KMS-11 (cell line): ENCODE results near the gene ADAMTSL4.

ENCODE experiments used
- H2AFZ ChIP-seq: fragments of 200-600 bp; sonication (generic); 2 replicates; pipeline ENCODE4 v1.6.1; 2016; ENCODE audit warnings: antibody characterized with exemption, mixed run types, low read depth
- H3K27ac ChIP-seq: fragments of 200-600 bp; sonication (generic); 2 replicates; pipeline ENCODE4 v1.6.1; 2016; ENCODE audit warnings: mild to moderate bottlenecking, mixed run types
- H3K27me3 ChIP-seq: fragments of 200-600 bp; sonication (generic); 2 replicates; pipeline ENCODE4 v1.6.1; 2017; ENCODE audit warnings: mild to moderate bottlenecking, low read depth, mixed run types, moderate library complexity; ENCODE audit not compliant: insufficient read depth
- H3K36me3 ChIP-seq: fragments of 200-600 bp; sonication (generic); 2 replicates; pipeline ENCODE4 v1.6.1; 2017; ENCODE audit warnings: mild to moderate bottlenecking, mixed run types; ENCODE audit not compliant: insufficient read depth
- H3K4me1 ChIP-seq: fragments of 200-600 bp; sonication (generic); 2 replicates; pipeline ENCODE4 v1.6.1; 2016; ENCODE audit warnings: mild to moderate bottlenecking, low read depth, mixed run types; ENCODE audit not compliant: poor library complexity, severe bottlenecking
- H3K4me2 ChIP-seq: fragments of 200-600 bp; sonication (generic); 2 replicates; pipeline ENCODE4 v1.7.0; 2016; ENCODE audit warnings: mild to moderate bottlenecking, mixed run types
- H3K4me3 ChIP-seq: fragments of 200-600 bp; sonication (generic); IDR thresholded peaks from 2 replicates; pipeline ENCODE4 v1.6.1; 2017; ENCODE audit warnings: low read depth, low read length, mixed read lengths; ENCODE audit not compliant: insufficient read depth
- H3K79me2 ChIP-seq: fragments of 200-600 bp; sonication (generic); 2 replicates; pipeline ENCODE4 v1.6.1; 2016; ENCODE audit warnings: low read depth, mixed run types; ENCODE audit not compliant: insufficient read depth
- H3K9ac ChIP-seq: fragments of 200-600 bp; sonication (generic); 2 replicates; pipeline ENCODE4 v1.6.1; 2016; ENCODE audit warnings: mild to moderate bottlenecking, mixed run types
- H4K20me1 ChIP-seq: fragments of 200-600 bp; sonication (generic); 2 replicates; pipeline ENCODE4 v1.6.1; 2016; ENCODE audit warnings: mild to moderate bottlenecking, mixed run types; ENCODE audit not compliant: insufficient read depth
- TF ChIP-seq, protein P1 (sequence below): fragments of 200-600 bp; sonication (generic); conservative IDR thresholded peaks from 2 replicates; pipeline ENCODE4 v1.6.1; 2017; ENCODE audit warnings: low read depth, mild to moderate bottlenecking, antibody characterized with exemption, low read length, moderate library complexity, mixed read lengths

The ADAMTSL4 gene

DNA sequence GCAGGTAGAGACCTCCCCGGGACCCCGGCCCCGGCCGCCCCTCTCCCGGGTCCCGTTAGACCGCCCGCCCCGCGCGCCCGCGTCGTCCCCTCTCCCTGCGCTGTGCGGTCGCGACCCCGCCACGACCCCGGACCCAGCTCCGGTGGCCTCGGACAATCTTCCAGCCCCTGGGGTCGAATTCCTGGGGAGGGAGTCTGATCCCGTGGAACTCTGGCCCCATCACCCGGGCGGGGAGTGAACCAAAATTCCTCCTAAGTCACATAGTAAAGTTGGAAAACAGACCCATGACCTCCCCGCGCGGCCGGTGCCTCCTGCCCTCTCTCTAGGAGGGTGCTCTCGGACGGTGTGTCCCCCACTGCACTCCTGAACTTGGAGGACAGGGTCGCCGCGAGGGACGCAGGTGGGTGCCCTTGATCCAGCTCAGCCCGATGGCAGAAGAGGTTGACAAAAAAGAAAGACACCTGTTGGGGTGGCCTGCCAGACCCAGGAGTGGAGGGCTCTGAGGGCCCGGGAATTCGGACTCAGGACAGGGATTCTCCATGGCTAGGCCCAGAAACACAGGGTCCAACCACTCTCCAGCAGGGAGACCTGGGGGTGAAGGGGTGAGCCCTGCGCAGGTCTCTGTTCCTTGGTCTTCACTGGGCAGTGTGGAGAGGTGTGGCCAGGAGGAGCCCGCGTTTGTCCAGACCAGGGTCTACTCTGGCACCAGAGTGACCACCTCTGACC lies 451 bp downstream of the ADAMTSL4 start:
- Histone ChIP-seq H3K36me3 (no peaks in the 10 kb centered on the region), H3K4me2 (no peak overlapping the region; the same call in 1 of the 2 replicates), H3K27me3 (peaks cover 27% of the 10 kb centered on the region), H3K9ac (no peak overlapping the region), H3K79me2 (no peaks in the 10 kb centered on the region), H3K4me1 (peaks cover 12% of the 10 kb centered on the region), H4K20me1 (no peaks in the 10 kb centered on the region), H3K27ac (no peak overlapping the region), H2AFZ (no peak overlapping the region), H3K4me3 (peak overlapping the region; percentile 80)
- TF ChIP-seq, protein P1, sequence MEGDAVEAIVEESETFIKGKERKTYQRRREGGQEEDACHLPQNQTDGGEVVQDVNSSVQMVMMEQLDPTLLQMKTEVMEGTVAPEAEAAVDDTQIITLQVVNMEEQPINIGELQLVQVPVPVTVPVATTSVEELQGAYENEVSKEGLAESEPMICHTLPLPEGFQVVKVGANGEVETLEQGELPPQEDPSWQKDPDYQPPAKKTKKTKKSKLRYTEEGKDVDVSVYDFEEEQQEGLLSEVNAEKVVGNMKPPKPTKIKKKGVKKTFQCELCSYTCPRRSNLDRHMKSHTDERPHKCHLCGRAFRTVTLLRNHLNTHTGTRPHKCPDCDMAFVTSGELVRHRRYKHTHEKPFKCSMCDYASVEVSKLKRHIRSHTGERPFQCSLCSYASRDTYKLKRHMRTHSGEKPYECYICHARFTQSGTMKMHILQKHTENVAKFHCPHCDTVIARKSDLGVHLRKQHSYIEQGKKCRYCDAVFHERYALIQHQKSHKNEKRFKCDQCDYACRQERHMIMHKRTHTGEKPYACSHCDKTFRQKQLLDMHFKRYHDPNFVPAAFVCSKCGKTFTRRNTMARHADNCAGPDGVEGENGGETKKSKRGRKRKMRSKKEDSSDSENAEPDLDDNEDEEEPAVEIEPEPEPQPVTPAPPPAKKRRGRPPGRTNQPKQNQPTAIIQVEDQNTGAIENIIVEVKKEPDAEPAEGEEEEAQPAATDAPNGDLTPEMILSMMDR = no peak

DNA sequence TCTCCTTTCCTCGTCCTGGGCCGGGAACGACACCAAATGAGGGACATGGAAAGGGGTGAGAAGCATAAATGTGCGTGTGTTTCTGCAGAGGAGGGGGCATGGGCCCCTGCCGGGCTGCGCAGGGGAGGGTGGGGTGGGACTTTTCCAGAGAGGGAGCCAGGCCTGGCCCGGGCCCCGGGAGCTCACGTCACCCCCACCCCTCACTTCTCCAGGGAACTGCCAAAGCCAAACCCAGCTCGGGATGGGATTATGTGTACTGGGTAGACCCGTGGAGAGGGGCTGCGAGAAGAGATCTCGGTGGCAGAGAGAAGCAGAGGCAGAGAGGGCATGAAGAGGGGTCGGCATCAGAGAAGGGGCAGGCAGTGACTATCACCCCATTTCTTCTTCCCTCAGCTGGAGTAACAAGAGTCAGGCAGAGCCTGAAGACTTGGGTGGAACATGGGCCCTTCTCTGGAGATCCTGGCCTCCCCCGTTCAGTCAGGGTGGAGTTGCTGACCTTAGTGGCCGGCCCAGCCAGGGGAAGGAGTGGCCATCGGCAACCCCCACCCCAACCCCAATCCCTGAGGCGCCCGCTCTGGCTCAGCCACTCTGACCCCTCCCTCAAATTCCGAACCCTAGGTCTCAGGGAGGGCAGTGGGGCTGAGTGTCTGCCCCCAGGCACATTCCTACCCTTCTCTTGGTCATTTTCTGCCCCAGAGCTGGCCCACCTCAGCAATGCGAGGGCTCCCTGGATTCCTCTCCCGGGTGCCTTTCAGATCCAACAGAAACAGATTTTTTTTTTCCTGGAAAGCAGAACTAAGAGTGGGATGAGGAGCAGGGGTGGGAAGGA lies 1.2 kb downstream of the ADAMTSL4 start:
- H3K27ac ChIP-seq = no peak overlapping the region

DNA sequence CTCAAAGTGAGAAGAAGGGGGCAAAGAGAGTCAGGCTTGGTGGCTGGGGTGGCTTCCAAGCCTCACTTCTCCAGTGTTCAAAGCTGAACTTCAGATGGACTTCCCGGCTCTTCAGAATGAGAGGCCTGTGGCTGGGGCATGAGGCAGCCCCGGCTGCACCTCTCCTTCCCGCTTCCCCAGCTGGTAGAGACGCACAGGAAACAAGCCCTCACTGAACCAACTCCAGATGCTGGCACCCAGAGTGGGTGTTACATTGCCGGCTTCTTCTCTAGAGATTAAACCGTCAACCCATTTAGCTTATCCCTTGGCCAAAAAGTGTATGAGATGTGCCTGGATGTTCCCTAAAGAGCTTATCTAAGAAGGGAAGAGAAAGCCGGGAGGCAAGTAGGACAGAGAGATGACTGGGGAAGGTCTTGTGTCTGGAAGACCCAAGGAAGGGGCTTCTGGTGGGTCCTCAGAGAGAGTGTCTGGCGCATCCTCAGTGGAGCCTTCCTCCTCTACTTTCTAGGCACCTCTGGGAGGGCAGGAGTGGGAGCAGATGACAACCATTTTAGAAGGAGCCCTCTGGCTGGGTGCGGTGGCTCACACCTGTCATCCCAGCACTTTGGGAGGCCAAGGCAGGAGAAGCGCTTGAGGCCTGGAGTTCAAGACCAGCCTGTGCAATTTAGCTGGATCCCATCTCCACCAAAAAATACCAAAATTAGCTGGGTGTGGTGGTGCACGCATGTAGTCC lies 2.0 kb downstream of the ADAMTSL4 start:
- Histone ChIP-seq H4K20me1 (no peaks in the 10 kb centered on the region), H3K27me3 (peaks cover 27% of the 10 kb centered on the region), H3K4me2 (no peak overlapping the region), H3K36me3 (no peaks in the 10 kb centered on the region), H2AFZ (no peak overlapping the region), H3K79me2 (no peaks in the 10 kb centered on the region), H3K4me1 (peaks cover 12% of the 10 kb centered on the region), H3K9ac (no peak overlapping the region), H3K27ac (no peak overlapping the region), H3K4me3 (no peak overlapping the region)
- TF ChIP-seq, protein P1 = no peak

More for the DNA sequence above, 1.2 kb downstream of the ADAMTSL4 start:
- H3K4me3 ChIP-seq = no peak overlapping the region
- H3K36me3 ChIP-seq = no peaks in the 10 kb centered on the region
- H3K27me3 ChIP-seq = peaks cover 27% of the 10 kb centered on the region
- no peak overlapping the region for H2AFZ ChIP-seq
- no peak overlapping the region for H3K4me2 ChIP-seq
- TF ChIP-seq, protein P1 = no peak
- no peaks in the 10 kb centered on the region for H4K20me1 ChIP-seq
- no peak overlapping the region for H3K9ac ChIP-seq
- H3K79me2 ChIP-seq = no peaks in the 10 kb centered on the region
- H3K4me1 ChIP-seq = peaks cover 12% of the 10 kb centered on the region

DNA sequence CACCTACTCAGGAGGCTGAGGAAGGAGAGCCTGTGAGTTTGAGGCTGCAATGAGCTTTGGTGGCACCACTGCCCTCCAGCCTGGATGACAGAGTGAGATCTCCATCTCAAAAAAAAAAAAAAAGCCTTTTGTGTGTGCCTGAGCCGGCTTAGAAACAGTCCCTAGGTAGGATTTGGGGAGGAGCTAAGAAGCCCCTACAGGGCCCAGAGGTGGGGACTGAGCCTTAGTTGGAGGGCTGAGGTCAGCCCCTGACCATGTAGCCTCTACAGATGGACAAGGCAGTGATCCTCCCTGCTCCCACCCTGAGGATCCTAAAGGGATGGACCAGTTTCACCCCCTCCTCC lies 2.5 kb downstream of the ADAMTSL4 start:
- no peak overlapping the region for H2AFZ ChIP-seq
- H3K9ac ChIP-seq = no peak overlapping the region
- H3K4me3 ChIP-seq = no peak overlapping the region
- H3K4me2 ChIP-seq = no peak overlapping the region
- no peaks in the 10 kb centered on the region for H3K79me2 ChIP-seq
- peaks cover 27% of the 10 kb centered on the region for H3K27me3 ChIP-seq
- H3K27ac ChIP-seq = no peak overlapping the region
- peaks cover 12% of the 10 kb centered on the region for H3K4me1 ChIP-seq
- no peaks in the 10 kb centered on the region for H3K36me3 ChIP-seq
- H4K20me1 ChIP-seq = no peaks in the 10 kb centered on the region
- TF ChIP-seq, protein P1 = no peak
